NK-92 (cell line): ENCODE data around the gene AMOT.

ENCODE experiments used
- DNase-seq: peaks from one replicate; lab custom pipeline; 2025; ENCODE audit not compliant: unreplicated experiment; lab: John Stamatoyannopoulos, UW

AMOT gene

GRCh38 chrX:112746812-112747595 lies 93.6 kb downstream of the AMOT start:
- no peak for DNase-seq

GRCh38 chrX:112738347-112739033 lies 102.1 kb downstream of the AMOT start:
- DNase-seq = no peak

- DNase-seq = no peak
These were observed 104.3 kb downstream of the AMOT start for GRCh38 chrX:112736310-112736709.

GRCh38 chrX:112735147-112735546 lies 105.5 kb downstream of the AMOT start:
- DNase-seq = no peak

GRCh38 chrX:112734290-112734689 lies 106.3 kb downstream of the AMOT start:
- no peak for DNase-seq

- no peak for DNase-seq
These were observed 108.8 kb downstream of the AMOT start for GRCh38 chrX:112731793-112732192.
